Measurements from ENCODE around the gene RAPGEF1. TPM values are rescaled to one million over a fixed set of nuclear protein-coding genes. Genes with fewer than 3 reads are reported as not detected.

The RAPGEF1 gene
- total RNA-seq, 4 donors from 2014 or later, result 32.0 to 57.3 (median 38.9) TPM

- H3K27ac ChIP-seq, result peak overlapping the region in 3 of 4 donors; percentile 36 to 75 (median 71)
- no peak overlapping the region for H3K4me3 ChIP-seq
- H3K9me3 ChIP-seq, result no peaks in the 10 kb centered on the region
- WGBS, 2 donors, result 68 to 69% methylated on average over 15 of the region's 15 CpGs
- no peak for DNase-seq (ENCODE audit: low spot score in 2 of 2)
- H3K27me3 ChIP-seq, result no peaks in the 10 kb centered on the region
- no peaks in the 10 kb centered on the region for H3K36me3 ChIP-seq
- peaks cover 0 to 81% (median 58%) of the 10 kb centered on the region in 4 donors for H3K4me1 ChIP-seq
- TF ChIP-seq EP300 (IDR thresholded peaks at IDR 0.05) (no peak), POLR2A (IDR thresholded peaks at IDR 0.05) (no peak), CTCF (IDR thresholded peaks at IDR 0.05) (no peak)
Measured at GRCh38 chr9:131735238-131736128, 4.4 kb downstream of the RAPGEF1 start.

GRCh38 chr9:131734781-131735180, 5.1 kb downstream of the RAPGEF1 start:
- no peaks in the 10 kb centered on the region for H3K36me3 ChIP-seq
- peaks cover 0 to 87% (median 58%) of the 10 kb centered on the region in 4 donors for H3K4me1 ChIP-seq
- no peaks in the 10 kb centered on the region for H3K27me3 ChIP-seq
- peak overlapping the region in 3 of 4 donors; percentile 29 to 75 (median 71) for H3K27ac ChIP-seq
- WGBS, 2 donors, result 83 to 87% methylated on average over 8 of the region's 8 CpGs
- no peaks in the 10 kb centered on the region for H3K9me3 ChIP-seq
- TF ChIP-seq POLR2A (IDR thresholded peaks at IDR 0.05) (no peak), EP300 (IDR thresholded peaks at IDR 0.05) (no peak), CTCF (IDR thresholded peaks at IDR 0.05) (no peak)
- DNase-seq (ENCODE audit: low spot score in 2 of 2), result no peak
- no peak overlapping the region for H3K4me3 ChIP-seq

- no peak for TF ChIP-seq CTCF (IDR thresholded peaks at IDR 0.05)
- TF ChIP-seq POLR2A (IDR thresholded peaks at IDR 0.05), result no peak
- TF ChIP-seq EP300 (IDR thresholded peaks at IDR 0.05), result no peak
- WGBS, 2 donors, result 46 to 49% methylated on average over 6 of the region's 6 CpGs
- Histone ChIP-seq H3K27me3 (no peaks in the 10 kb centered on the region), H3K27ac (peak overlapping the region in 3 of 4 donors; percentile 70 to 75 (median 71)), H3K9me3 (no peaks in the 10 kb centered on the region), H3K4me1 (peaks cover 0 to 93% (median 61%) of the 10 kb centered on the region in 4 donors), H3K36me3 (no peaks in the 10 kb centered on the region), H3K4me3 (no peak overlapping the region)
- no peak for DNase-seq (ENCODE audit: low spot score in 2 of 2)
Measured at GRCh38 chr9:131734165-131734610, 5.7 kb downstream of the RAPGEF1 start.

GRCh38 chr9:131733541-131734061, 6.3 kb downstream of the RAPGEF1 start:
- TF ChIP-seq CTCF (IDR thresholded peaks at IDR 0.05) (no peak), EP300 (IDR thresholded peaks at IDR 0.05) (no peak), POLR2A (IDR thresholded peaks at IDR 0.05) (no peak)
- Histone ChIP-seq H3K4me3 (no peak overlapping the region), H3K27ac (peak overlapping the region in 3 of 4 donors; percentile 70 to 75 (median 71)), H3K36me3 (no peaks in the 10 kb centered on the region), H3K4me1 (peaks cover 0 to 93% (median 60%) of the 10 kb centered on the region in 4 donors), H3K9me3 (no peaks in the 10 kb centered on the region), H3K27me3 (no peaks in the 10 kb centered on the region)
- no peak for DNase-seq (ENCODE audit: low spot score in 2 of 2)
- WGBS, 2 donors, result 66 to 69% methylated on average over 16 of the region's 16 CpGs

All from tibial nerve (tissue), 4 donors.